NOMO-1 (cell line): ENCODE results near the gene WWOX.

ENCODE experiments used
- DNase-seq, 2 experiments: peaks; one replicate each; lab custom pipeline; 2025; ENCODE audit not compliant: unreplicated experiment in 2 of 2; lab: John Stamatoyannopoulos, UW

Gene WWOX

DNA sequence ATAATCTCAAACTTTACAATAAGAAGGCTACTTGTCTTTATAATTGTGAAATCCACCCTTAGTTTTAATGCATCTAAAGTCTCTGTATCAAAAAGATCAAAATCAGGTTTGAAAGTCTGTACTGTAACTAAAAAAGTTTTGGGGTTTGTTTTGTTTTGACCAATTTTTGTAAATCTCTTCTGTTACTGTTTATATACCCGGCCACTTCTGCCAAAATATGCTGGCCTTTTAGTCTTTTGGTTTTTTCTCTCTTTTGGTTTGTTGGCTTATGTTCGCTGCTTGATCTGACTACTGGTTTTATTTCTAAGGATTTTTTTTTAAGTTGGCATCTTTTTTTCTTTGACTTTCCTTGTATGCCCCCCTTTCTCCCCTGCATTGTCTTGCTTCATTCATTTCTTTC lies 845.9 kb downstream of the WWOX start:
- no peak for DNase-seq

DNA sequence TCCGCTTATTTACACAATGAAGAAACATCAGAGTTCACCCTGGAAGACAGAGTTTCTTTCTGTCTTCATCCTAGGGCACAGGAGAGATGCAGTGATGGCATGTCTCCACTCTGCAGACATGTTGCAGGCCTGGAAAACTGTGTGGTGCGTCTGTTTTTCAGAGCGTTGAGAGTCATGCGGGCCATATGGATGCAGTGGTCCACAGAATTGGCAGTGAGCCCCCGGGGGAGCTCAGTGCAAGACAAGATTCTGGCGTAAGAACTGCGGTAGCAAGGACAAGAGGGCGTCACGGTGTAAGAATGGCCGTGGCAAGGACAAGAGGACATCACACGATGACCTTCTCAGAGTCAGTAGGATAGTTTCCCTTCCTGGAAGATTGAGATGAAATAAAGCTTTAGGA lies 847.1 kb downstream of the WWOX start:
- DNase-seq, result no peak

DNA sequence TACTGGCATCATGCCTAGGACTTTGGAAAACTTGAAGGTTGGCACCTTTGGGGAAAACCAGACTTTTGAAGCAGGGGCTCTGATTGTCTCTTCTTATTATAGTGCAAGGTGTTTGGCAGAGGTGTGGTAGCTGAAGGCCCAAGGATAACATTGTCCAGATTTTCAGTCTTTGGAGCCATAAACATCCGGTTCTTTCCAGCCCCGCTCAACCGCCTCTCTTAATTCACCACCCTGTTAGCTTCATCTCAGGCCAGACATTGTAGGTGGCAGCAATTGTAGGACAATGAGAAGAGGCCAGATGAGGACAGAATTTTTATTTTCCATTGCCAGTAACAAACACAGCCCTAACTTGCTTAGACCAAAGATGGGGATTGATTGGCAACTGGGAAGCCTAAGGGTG lies 851.3 kb downstream of the WWOX start:
- no peak for DNase-seq

- DNase-seq, result no peak
Measured at GRCh38 chr16:78952630-78953029, 853.2 kb downstream of the WWOX start.

GRCh38 chr16:78953526-78953925 lies 854.1 kb downstream of the WWOX start:
- no peak for DNase-seq

DNA sequence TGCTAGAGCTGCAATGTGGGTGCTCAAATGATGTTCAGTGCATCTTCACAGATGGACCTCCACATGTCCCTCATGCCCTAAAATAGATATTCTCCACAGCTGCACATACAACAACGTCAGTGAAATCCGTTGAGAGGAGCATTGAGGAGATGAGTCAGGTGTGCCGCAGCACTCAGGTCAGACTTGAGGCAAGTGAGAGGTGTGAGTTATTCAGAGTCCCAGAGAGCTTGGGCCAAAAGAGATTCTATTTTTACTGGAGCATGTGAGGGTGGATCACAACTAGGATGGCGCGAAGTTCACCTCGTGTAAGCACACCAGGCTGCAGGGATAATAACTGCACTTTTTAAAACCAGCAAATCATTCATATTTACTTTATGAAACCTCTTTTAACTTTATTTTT lies 855.8 kb downstream of the WWOX start:
- DNase-seq, result no peak

- DNase-seq, result no peak
Measured at GRCh38 chr16:78956859-78957258, 857.4 kb downstream of the WWOX start.

DNA sequence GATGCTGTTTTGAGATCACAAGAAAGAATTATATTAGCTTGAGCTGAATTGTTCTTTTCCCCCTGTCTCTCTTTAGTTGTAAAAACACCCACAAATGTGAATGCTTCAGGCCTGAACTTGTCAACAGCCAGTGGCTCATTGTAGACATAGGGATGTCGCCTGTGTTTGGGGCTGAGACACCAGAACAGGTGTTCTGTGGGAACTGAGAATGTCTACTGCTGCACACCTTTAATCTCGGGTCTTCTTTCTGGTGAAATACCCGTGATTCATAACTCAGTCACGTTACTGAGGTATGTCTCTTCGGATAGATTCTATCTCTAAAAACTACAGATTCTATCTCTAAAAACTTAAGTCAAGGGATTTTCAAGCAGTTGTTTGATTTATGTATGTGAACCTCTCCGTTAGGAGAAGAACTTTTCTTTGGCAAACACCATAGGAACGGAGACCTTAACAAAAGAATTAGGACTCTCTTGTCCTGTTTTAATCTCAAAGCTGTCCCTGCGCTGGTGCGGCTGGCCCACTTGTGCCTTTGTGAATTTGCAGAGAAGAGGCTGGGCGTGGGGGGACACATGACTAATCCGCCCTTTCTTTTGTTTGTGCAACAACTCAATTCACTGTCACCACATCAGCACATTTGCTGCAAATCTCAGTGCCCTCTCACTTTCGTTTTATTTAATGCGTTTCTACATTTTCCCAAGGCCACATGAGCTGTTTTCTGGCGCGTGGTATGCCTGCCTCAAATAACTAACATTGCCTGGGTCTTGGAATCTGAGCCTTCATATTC lies 858.1 kb downstream of the WWOX start:
- no peak for DNase-seq

GRCh38 chr16:78961464-78961863 lies 862.0 kb downstream of the WWOX start:
- DNase-seq, result peak in 1 of 2 experiments; percentile 16

DNA sequence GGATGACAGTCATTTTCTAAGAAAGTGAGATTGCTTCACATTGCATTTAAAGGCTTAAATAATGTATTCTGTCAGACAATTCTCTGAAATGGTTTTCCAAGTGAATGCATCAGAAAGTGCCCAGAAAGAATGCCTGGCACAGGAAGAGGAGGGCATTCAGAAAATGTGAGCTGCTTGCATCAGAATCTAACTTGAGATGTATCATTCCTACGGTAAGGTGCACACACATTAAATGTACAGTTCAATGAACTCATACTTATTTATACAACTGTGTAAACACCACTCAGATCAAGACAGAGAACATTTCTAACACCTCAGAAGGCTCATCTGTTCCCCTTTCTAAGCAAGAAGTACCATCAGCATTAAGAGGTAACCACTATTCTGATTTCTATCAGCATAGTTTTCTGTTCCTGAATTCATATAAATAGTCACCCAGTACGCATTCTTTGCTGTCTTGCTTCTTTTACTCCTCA lies 863.0 kb downstream of the WWOX start:
- DNase-seq, result no peak

GRCh38 chr16:78967948-78968347 lies 868.5 kb downstream of the WWOX start:
- DNase-seq, result no peak

DNA sequence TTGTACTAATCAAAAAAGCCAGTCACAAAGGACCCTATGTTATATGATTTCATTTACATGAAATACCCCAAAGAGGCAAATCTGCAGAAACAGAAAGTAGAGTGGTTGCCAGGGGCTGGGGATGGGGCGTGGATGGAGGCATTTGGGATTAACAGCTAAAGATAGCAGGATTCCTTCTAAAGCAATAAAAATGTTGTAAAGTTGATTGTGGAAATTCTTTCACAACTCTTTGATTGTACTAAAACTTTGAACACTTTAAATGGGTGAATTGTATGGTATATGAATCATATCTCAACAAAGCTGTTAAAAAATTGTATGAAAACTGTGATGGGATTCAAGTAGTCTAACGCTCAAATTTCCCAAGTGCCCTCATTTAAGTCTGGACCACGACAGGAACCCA lies 870.3 kb downstream of the WWOX start:
- DNase-seq, result no peak

GRCh38 chr16:78970650-78971049 lies 871.2 kb downstream of the WWOX start:
- DNase-seq, result no peak

DNA sequence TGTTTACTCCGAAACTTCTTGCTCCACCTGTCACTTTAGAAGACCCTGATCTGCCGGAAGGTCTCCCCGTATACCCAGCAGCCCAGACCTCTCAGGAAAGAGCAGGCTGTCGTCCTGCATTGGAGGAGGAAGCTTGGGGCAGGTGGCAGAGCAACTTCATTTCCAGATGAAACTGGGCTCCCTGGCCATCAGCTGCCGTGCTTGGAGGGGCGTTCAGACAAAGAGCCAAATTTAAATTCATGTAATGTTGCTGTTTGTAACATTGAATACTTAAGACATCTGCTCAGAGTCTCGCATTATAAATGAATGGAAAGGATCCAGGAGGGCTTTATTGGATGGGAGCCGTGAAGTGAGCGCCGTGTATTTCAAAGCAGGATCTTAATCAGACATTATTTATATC lies 872.6 kb downstream of the WWOX start:
- no peak for DNase-seq

GRCh38 chr16:78972986-78973385 lies 873.5 kb downstream of the WWOX start:
- no peak for DNase-seq

DNA sequence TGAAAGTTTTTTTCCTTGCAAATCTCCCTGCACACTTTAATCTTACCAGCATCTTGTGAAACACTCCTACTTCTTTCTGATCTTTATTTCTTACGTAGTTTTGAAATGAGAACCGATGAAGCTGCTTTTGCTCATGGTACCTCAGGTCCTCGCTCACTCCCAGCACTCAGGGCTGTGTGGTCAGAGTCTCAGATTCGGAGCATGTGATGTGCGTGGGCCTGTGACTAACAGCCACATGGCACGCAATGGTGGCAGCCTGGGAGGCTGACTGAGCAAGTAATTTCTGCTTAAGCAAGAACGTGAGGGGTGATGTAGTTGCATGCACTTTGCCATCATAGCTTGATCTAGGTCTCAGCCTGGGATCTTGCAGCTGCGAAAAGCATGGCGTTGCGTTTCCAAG lies 876.8 kb downstream of the WWOX start:
- DNase-seq, result no peak

DNA sequence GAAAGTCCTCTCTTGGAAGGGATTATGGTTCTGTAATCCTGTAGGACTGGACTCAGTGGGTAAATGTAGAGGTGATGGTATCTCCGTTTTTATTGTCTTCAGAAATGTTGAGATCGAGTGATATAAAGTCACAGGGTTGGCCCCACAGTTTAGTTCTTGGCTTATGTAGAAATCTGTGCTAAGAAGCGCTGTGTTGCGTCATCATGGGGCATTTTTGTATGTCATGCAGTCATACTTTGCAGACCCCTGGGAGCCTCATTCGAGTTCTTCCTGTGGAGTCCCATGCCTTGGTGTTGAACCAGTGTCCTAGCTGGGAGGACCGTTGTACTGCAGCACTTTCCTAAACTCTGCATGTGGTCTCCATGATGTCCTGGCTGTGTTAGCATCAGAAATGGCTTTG lies 881.4 kb downstream of the WWOX start:
- no peak for DNase-seq

DNA sequence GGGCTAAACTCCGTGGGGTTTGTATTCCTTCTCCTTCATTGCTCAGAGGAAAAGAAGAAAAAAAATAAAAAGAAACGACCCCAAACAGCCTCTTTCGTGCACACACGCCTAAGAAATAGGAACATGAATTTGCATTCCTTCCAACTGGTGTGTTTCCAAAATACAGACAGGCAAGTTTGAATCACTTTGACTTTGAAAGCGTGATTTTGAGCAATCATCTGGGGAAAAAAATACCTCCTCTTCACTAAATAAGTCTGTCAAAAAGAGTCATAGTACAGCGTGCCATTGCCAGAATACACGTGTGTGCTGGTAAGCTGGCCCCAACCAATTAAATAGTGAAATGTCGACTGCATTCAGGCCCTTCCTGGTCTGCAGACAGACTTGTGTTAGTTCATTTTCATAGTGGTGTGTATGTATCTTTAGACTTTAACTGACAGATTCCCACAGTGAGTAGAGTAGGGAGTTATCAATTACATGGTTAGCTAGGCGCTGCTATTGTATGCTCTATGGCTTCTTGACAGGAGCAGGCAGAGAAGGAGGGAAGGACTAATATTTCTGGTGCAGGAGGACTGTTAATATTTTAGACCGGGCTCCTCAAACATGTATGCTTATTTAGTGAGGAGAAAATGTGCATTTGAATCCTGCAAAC lies 882.8 kb downstream of the WWOX start:
- no peak for DNase-seq

DNA sequence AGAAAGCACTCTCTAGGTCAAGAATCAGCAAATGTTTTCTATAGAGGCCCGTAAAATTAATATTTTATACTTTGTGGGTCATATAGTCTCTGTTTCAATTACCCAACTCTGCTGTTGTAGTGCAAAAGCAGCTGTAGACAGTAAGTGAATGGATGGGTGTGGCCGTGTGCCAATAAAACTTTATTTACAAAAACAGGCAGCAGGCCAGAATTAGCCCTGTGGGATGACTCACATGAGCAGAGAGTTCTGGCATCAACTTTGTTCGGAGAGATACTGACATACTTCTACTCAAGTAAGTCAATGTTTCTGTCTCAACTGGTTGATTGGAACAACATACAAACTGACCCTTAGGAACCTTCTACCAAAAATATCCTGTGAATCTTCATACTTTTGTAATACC lies 884.9 kb downstream of the WWOX start:
- DNase-seq, result no peak

DNA sequence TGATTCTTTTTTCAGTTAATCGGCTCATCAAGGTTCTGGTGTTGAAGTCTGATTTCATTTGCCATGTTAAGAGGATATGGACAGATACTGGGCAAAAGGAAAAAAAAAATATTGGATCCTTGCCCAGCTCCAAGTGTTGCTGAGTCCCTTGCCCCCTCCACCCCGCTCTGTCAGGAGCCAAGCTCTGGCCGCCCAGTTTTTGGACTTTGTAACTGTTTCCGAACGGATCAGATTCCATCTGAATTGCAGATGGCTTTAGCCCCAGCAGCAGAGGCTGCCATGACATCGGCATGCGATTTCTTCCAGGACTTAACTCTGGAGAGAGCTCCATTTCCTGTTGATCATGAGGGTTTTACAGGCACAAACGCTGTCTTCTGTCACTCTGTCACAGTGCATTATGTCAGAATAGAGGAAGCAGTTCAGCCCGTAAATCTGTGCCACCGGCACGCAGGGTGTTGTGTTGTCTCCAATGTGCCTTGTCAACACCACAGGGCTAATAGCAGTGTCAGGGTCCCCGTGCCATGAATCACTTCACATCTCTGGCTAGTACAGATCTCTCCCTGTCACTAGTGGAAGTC lies 885.5 kb downstream of the WWOX start:
- no peak for DNase-seq

- DNase-seq, result no peak
Measured at GRCh38 chr16:78985716-78986605, 886.5 kb downstream of the WWOX start.
